Activated CD8-positive, alpha-beta memory T cell treated with anti-CD3 and anti-CD28 coated beads, Interleukin-2, amount 50 U/mL, for 4 hours (primary cell): ENCODE measurements around the gene GIT1.

Source experiments
- DNase-seq: peaks from one replicate; pipeline ENCODE4 v3.0.0-alpha.2; 2020

GIT1 gene

GRCh38 chr17:29589524-29590410 is at the start of gene GIT1:
Gene GIT1 (minus strand): TSS chr17:29589648. CDS start chr17:29589378, 270 bp downstream.
- DNase-seq, result peak; percentile 85

GRCh38 chr17:29633886-29634285 is 44.4 kb upstream of the GIT1 start:
- no peak for DNase-seq

- DNase-seq, result no peak
Observed at GRCh38 chr17:29630630-29631193, 41.3 kb upstream of the GIT1 start.

GRCh38 chr17:29629839-29630238 is 40.4 kb upstream of the GIT1 start:
- DNase-seq, result no peak

- DNase-seq, result no peak
Observed at GRCh38 chr17:29628644-29629043, 39.2 kb upstream of the GIT1 start.

- DNase-seq, result no peak
Observed at GRCh38 chr17:29627951-29628350, 38.5 kb upstream of the GIT1 start.

- DNase-seq, result no peak
Observed at GRCh38 chr17:29625037-29625750, 35.7 kb upstream of the GIT1 start.

- DNase-seq, result no peak
Observed at GRCh38 chr17:29624586-29624985, 35.1 kb upstream of the GIT1 start.

- DNase-seq, result no peak
Observed at GRCh38 chr17:29623283-29623647, 33.8 kb upstream of the GIT1 start.

- DNase-seq, result peak; percentile 71
Observed at GRCh38 chr17:29622337-29623282, 33.2 kb upstream of the GIT1 start, which contains the start of gene CORO6. Gene CORO6 (minus strand): TSS chr17:29622912. CDS start chr17:29621421, 1,491 bp downstream.

- DNase-seq, result no peak
Observed at GRCh38 chr17:29621751-29622194, 32.3 kb upstream of the GIT1 start.

GRCh38 chr17:29620779-29621500 is 31.5 kb upstream of the GIT1 start:
- DNase-seq, result no peak

GRCh38 chr17:29620271-29620670 is 30.8 kb upstream of the GIT1 start:
- DNase-seq, result no peak

- no peak for DNase-seq
Observed at GRCh38 chr17:29619251-29619650, 29.8 kb upstream of the GIT1 start.

- DNase-seq, result no peak
Observed at GRCh38 chr17:29618272-29619065, 29.0 kb upstream of the GIT1 start.

- peak; percentile 92 for DNase-seq
Observed at GRCh38 chr17:29617481-29618271, 28.2 kb upstream of the GIT1 start.

GRCh38 chr17:29617125-29617480 is 27.7 kb upstream of the GIT1 start:
- peak; percentile 88 for DNase-seq

GRCh38 chr17:29616300-29617048 is 27.0 kb upstream of the GIT1 start:
- no peak for DNase-seq
